Tibial nerve (tissue), 4 donors: Measurements from ENCODE around the gene MEOX1.

Experiments used
- CTCF ChIP-seq, 5 experiments: fragments of 200-600 bp in 3 of 5; fragments of 450-650 bp in 2 of 5; sonication (generic) in 3 of 5; IDR thresholded peaks; one replicate each; pipeline ENCODE4 v1.5.1; 2016 to 2019; ENCODE audit warnings: antibody characterized with exemption in 5 of 5, mild to moderate bottlenecking in 3 of 5, moderate library complexity in 2 of 5
- EP300 ChIP-seq, 2 donors: sonication (generic); formaldehyde crosslinking; IDR thresholded peaks; one replicate each; pipeline ENCODE4 v1.6.1; 2017; ENCODE audit warnings: antibody characterized with exemption in 2 of 2, mild to moderate bottlenecking in 1 of 2

GRCh38 chr17:43709210-43709609 lies 47.5 kb upstream of the MEOX1 start:
- TF ChIP-seq CTCF (IDR thresholded peaks at IDR 0.05) (no peak), EP300 (IDR thresholded peaks at IDR 0.05) (no peak)
